ENCODE results near the gene CYP4B1. TPM values are rescaled to one million over a fixed set of nuclear protein-coding genes. Genes with fewer than 3 reads are reported as not detected.
"Not testable (repeated sequence)": the region's sequence is repeated elsewhere in the genome, so short reads cannot be mapped to it uniquely, and the experiment has no call there.

Gene CYP4B1
- total RNA-seq, 4 donors from 2014 or later: 41.1 to 150 (median 113) TPM

GRCh38 chr1:46770541-46770940 is 28.3 kb upstream of the CYP4B1 start:
- Histone ChIP-seq H3K4me3 (no peak overlapping the region), H3K9me3 (peaks cover 0 to 38% (median 27%) of the 10 kb centered on the region in 4 donors), H3K27ac (replicated peaks in 1 of 4) (no peak overlapping the region), H3K27me3 (peaks cover 0 to 3% (median 0%) of the 10 kb centered on the region in 4 donors), H3K4me1 (no peaks in the 10 kb centered on the region), H3K36me3 (no peaks in the 10 kb centered on the region)
- DNase-seq (ENCODE audit: extremely low spot score): no peak
- intact Hi-C loops (cut with DNase I): no loop called here
- TF ChIP-seq EP300 (IDR thresholded peaks at IDR 0.05): no peak
- no peak for TF ChIP-seq POLR2AphosphoS5 (IDR thresholded peaks at IDR 0.05)
- TF ChIP-seq POLR2A (IDR thresholded peaks at IDR 0.05; ENCODE audit: low read depth): no peak
- no peak for TF ChIP-seq CTCF (IDR thresholded peaks at IDR 0.05)
- 82% methylated on average over 3 of the region's 3 CpGs for WGBS

DNA sequence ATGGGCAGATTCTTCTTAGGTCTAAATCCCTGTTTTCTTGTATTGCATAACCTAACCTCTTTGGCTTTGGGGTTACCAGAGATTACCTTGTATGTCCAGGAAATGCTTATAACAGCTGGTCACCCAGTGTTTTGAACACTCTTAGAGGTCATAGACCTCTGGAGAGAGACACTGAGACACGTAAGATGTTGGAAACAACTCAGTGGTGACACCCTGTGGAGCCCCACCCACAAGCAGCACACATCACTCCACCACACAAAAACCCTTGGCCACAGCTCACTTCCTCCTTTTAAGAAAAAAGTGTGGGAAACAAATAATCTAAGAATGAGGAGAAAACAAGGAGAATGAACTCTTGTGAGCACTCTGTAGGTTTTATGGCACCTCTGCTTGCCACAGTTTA is 26.3 kb upstream of the CYP4B1 start:
- no peak overlapping the region for H3K4me3 ChIP-seq
- intact Hi-C loops (cut with DNase I): no loop called here

GRCh38 chr1:46774297-46774696 is 24.5 kb upstream of the CYP4B1 start:
- WGBS: 90% methylated on average over 1 of the region's 1 CpG
- intact Hi-C loops (cut with DNase I): no loop called here
- TF ChIP-seq POLR2A (IDR thresholded peaks at IDR 0.05; ENCODE audit: low read depth) (no peak), EP300 (IDR thresholded peaks at IDR 0.05) (no peak), CTCF (IDR thresholded peaks at IDR 0.05) (no peak), POLR2AphosphoS5 (IDR thresholded peaks at IDR 0.05) (no peak)
- H3K36me3 ChIP-seq: no peaks in the 10 kb centered on the region
- H3K9me3 ChIP-seq: peaks cover 0 to 34% (median 25%) of the 10 kb centered on the region in 4 donors
- H3K4me1 ChIP-seq: no peaks in the 10 kb centered on the region
- H3K27me3 ChIP-seq: no peaks in the 10 kb centered on the region
- no peak overlapping the region for H3K4me3 ChIP-seq
- no peak for DNase-seq (ENCODE audit: extremely low spot score)
- H3K27ac ChIP-seq (replicated peaks in 1 of 4): no peak overlapping the region

More for the DNA sequence above, 26.3 kb upstream of the CYP4B1 start:
- DNase-seq (ENCODE audit: extremely low spot score): no peak
- 27% methylated on average over 1 of the region's 1 CpG for WGBS
- Histone ChIP-seq H3K27me3 (peaks cover 0 to 3% (median 0%) of the 10 kb centered on the region in 4 donors), H3K27ac (replicated peaks in 1 of 4) (no peak overlapping the region), H3K4me1 (no peaks in the 10 kb centered on the region), H3K9me3 (peaks cover 0 to 38% (median 27%) of the 10 kb centered on the region in 4 donors), H3K36me3 (no peaks in the 10 kb centered on the region)
- TF ChIP-seq POLR2AphosphoS5 (IDR thresholded peaks at IDR 0.05) (no peak), EP300 (IDR thresholded peaks at IDR 0.05) (no peak), POLR2A (IDR thresholded peaks at IDR 0.05; ENCODE audit: low read depth) (no peak), CTCF (IDR thresholded peaks at IDR 0.05) (no peak)

DNA sequence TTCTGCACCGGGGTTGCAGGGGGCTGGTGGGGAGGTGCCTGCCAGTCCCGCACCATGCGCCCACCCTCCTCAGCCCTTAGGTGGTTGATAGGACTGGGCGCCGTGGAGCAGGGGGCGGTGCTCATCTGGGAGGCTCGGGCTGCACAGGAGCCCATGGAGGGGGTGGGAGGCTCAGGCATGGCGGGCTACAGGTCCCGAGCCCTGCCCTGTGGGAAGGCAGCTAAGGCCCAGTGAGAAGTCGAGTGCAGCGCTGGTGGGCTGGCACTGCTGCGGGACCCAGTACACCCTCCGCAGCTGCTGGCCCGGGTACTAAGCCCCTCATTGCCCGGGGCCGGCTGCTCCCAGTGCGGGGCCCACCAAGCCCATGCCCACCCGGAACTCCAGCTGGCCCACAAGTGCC is 20.4 kb upstream of the CYP4B1 start:
- intact Hi-C loops (cut with DNase I); H3K27me3 ChIP-seq; H3K36me3 ChIP-seq; DNase-seq (ENCODE audit: extremely low spot score); H3K27ac ChIP-seq (replicated peaks in 1 of 4); H3K9me3 ChIP-seq; H3K4me1 ChIP-seq; H3K4me3 ChIP-seq: not testable (repeated sequence)
- WGBS: 88% methylated on average over 8 of the region's 18 CpGs

DNA sequence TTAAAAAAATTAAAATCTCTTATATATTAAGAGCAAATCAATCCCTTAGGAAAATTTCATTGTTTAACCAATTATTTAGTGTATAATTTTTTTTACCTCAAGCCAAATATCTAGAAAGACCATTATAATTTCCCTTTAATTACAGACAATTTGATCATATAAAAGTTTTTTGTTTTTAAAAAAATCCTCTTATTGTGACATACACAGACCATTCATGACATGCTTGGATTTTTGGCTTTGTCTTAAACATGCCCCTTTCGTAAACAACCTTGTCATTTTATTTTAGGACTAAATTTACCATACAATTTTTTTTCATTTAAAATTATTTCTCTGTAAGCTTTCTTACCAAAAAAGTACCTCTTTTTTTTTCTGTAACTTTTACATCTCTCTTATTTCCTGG is 14.2 kb upstream of the CYP4B1 start:
- Histone ChIP-seq H3K4me1 (no peaks in the 10 kb centered on the region), H3K4me3 (no peak overlapping the region), H3K9me3 (no peaks in the 10 kb centered on the region), H3K27me3 (no peaks in the 10 kb centered on the region), H3K27ac (replicated peaks in 1 of 4) (no peak overlapping the region), H3K36me3 (no peaks in the 10 kb centered on the region)
- DNase-seq (ENCODE audit: extremely low spot score): no peak
- 83% methylated on average over 1 of the region's 1 CpG for WGBS
- intact Hi-C loops (cut with DNase I): no loop called here
- TF ChIP-seq POLR2AphosphoS5 (IDR thresholded peaks at IDR 0.05) (no peak), POLR2A (IDR thresholded peaks at IDR 0.05; ENCODE audit: low read depth) (no peak), EP300 (IDR thresholded peaks at IDR 0.05) (no peak), CTCF (IDR thresholded peaks at IDR 0.05) (no peak)

GRCh38 chr1:46788634-46789033 is 10.2 kb upstream of the CYP4B1 start:
- intact Hi-C loops (cut with DNase I); H3K27ac ChIP-seq (replicated peaks in 1 of 4); H3K27me3 ChIP-seq; H3K9me3 ChIP-seq; H3K36me3 ChIP-seq; H3K4me1 ChIP-seq; DNase-seq (ENCODE audit: extremely low spot score); H3K4me3 ChIP-seq: not testable (repeated sequence)
- WGBS: 72% methylated on average over 4 of the region's 4 CpGs

All from esophagus muscularis mucosa (tissue), 4 donors.